GM23338 (cell line): ENCODE results near the gene NPW. TPM values are rescaled to one million over a fixed set of nuclear protein-coding genes. Genes with fewer than 3 reads are reported as not detected.

Experiments used
- ATAC-seq: fragments of 200-7000 bp; cut with Tn5 transposase; 3 replicates; pipeline ENCODE4 v1.9.1; 2020
- DNase-seq: peaks from one replicate; pipeline ENCODE4 v3.0.0-alpha.2; 2015; ENCODE audit warnings: low spot score
- H2AFZ ChIP-seq: fragments of 200-600 bp; sonication (generic); 2 replicates; pipeline ENCODE4 v1.8.0; 2016; ENCODE audit warnings: antibody characterized with exemption, mild to moderate bottlenecking, moderate library complexity
- H3F3A ChIP-seq: fragments of 200-600 bp; sonication (generic); replicated peaks from 2 replicates; pipeline ENCODE4 v1.8.0; 2017; ENCODE audit warnings: antibody characterized with exemption, mixed run types, low read depth
- H3K27ac ChIP-seq: fragments of 200-600 bp; sonication (generic); 2 replicates; pipeline ENCODE4 v1.6.1; 2016; ENCODE audit warnings: low read depth
- H3K27me3 ChIP-seq: fragments of 200-600 bp; sonication (generic); 2 replicates; pipeline ENCODE4 v1.8.0; 2016; ENCODE audit warnings: mild to moderate bottlenecking, mixed run types, moderate library complexity; ENCODE audit not compliant: insufficient read depth
- H3K36me3 ChIP-seq: fragments of 200-600 bp; sonication (generic); 2 replicates; pipeline ENCODE4 v1.8.0; 2016; ENCODE audit warnings: mild to moderate bottlenecking; ENCODE audit not compliant: insufficient read depth
- H3K4me1 ChIP-seq: fragments of 200-600 bp; sonication (generic); 2 replicates; pipeline ENCODE4 v1.8.0; 2016; ENCODE audit warnings: mild to moderate bottlenecking, moderate library complexity; ENCODE audit not compliant: insufficient read depth
- H3K4me2 ChIP-seq: fragments of 200-600 bp; sonication (generic); 2 replicates; pipeline ENCODE4 v1.7.1; 2017; ENCODE audit warnings: mixed run types
- H3K4me3 ChIP-seq: fragments of 200-600 bp; sonication (generic); 2 replicates; pipeline ENCODE4 v1.6.1; 2016; ENCODE audit warnings: mixed run types
- H3K79me2 ChIP-seq: fragments of 200-600 bp; sonication (generic); replicated peaks from 2 replicates; pipeline ENCODE4 v1.8.0; 2017; ENCODE audit warnings: mild to moderate bottlenecking; ENCODE audit not compliant: insufficient read depth
- H3K9me2 ChIP-seq: fragments of 200-600 bp; sonication (generic); 2 replicates; pipeline ENCODE4 v1.8.0; 2017; ENCODE audit not compliant: insufficient read depth
- H4K20me1 ChIP-seq: fragments of 200-600 bp; sonication (generic); replicated peaks from 2 replicates; pipeline ENCODE4 v1.8.0; 2017; ENCODE audit warnings: mild to moderate bottlenecking; ENCODE audit not compliant: insufficient read depth
- H3K27ac Mint-ChIP-seq: 2 replicates; pipeline ENCODE4 v1.8.0; 2020; ENCODE audit warnings: inconsistent platforms, mild to moderate bottlenecking, moderate library complexity, mixed read lengths
- H3K27me3 Mint-ChIP-seq: 3 replicates; pipeline ENCODE4 v1.8.0; 2022; ENCODE audit warnings: low read depth, mild to moderate bottlenecking, moderate library complexity, mixed read lengths, inconsistent platforms; ENCODE audit not compliant: insufficient read depth, poor library complexity
- H3K36me3 Mint-ChIP-seq: 3 replicates; pipeline ENCODE4 v1.8.0; 2021; ENCODE audit warnings: low read depth, mild to moderate bottlenecking, inconsistent platforms, moderate library complexity, mixed read lengths
- H3K4me1 Mint-ChIP-seq: 3 replicates; pipeline ENCODE4 v1.8.0; 2020; ENCODE audit warnings: mild to moderate bottlenecking, inconsistent platforms, mixed read lengths
- H3K4me3 Mint-ChIP-seq: 3 replicates; pipeline ENCODE4 v1.8.0; 2021; ENCODE audit warnings: moderate library complexity, mild to moderate bottlenecking, inconsistent platforms, mixed read lengths
- H3K9me3 Mint-ChIP-seq: 3 replicates; pipeline ENCODE4 v1.8.0; 2020; ENCODE audit warnings: moderate library complexity, mild to moderate bottlenecking, inconsistent platforms, mixed read lengths
- CTCF ChIP-seq, 2 experiments: fragments of 200-600 bp in 1 of 2; sonication (generic) in 1 of 2; conservative IDR thresholded peaks; 2 replicates each; pipeline versions ENCODE4 v1.5.1 to v1.6.1; 2016 to 2017; ENCODE audit warnings: antibody characterized with exemption in 2 of 2, low read depth in 2 of 2, mild to moderate bottlenecking in 2 of 2, moderate library complexity in 1 of 2
- EZH2 ChIP-seq: fragments of 200-600 bp; sonication (generic); IDR thresholded peaks from one replicate; pipeline ENCODE4 v1.8.0; 2017; ENCODE audit warnings: antibody characterized with exemption, mild to moderate bottlenecking, low read depth; ENCODE audit not compliant: unreplicated experiment
- JUNB ChIP-seq: IDR thresholded peaks from one replicate; pipeline ENCODE4 v1.6.1; 2016; ENCODE audit warnings: antibody characterized with exemption; ENCODE audit not compliant: unreplicated experiment
- ZNF114 ChIP-seq: fragments of 250-450 bp; sonication (Bioruptor Pico); IDR thresholded peaks from 2 replicates; pipeline ENCODE4 v1.5.0; 2020; ENCODE audit warnings: mild to moderate bottlenecking, moderate library complexity
- polyA plus RNA-seq: library from polyadenylated mRNA; unstranded; fragments of >200 nt; fragmentation: Nextera tagmentation; extraction: Ambion mirVana; gene quantifications from 2 replicates; pipeline ENCODE4 v1.2.1, GENCODE V29; 2016
- total RNA-seq: library from RNA; depleted of rRNA; stranded (reverse); fragments of >200 nt; shearing (Covaris generic); gene quantifications from 2 replicates; pipeline ENCODE4 v1.2.3, GENCODE V29; 2014
- TF ChIP-seq, protein P1 (sequence below): IDR thresholded peaks from 2 replicates; pipeline ENCODE4 v1.6.1; 2016; ENCODE audit warnings: antibody characterized with exemption
- TF ChIP-seq, protein P2 (sequence below): fragments of 250-450 bp; sonication (Bioruptor Pico); IDR thresholded peaks from 2 replicates; pipeline ENCODE4 v1.5.0; 2020; ENCODE audit warnings: mild to moderate bottlenecking, moderate library complexity

NPW gene
- total and polyA plus RNA-seq, 2 experiments from 2014 or later = 4.5 to 37.6 TPM

- TF ChIP-seq CTCF (conservative IDR thresholded peaks at IDR 0.05; ENCODE audit: low read depth in 2 of 2) (no peak), JUNB (no peak), ZNF114 (no peak), EZH2 (no peak)
- TF ChIP-seq, protein P1, sequence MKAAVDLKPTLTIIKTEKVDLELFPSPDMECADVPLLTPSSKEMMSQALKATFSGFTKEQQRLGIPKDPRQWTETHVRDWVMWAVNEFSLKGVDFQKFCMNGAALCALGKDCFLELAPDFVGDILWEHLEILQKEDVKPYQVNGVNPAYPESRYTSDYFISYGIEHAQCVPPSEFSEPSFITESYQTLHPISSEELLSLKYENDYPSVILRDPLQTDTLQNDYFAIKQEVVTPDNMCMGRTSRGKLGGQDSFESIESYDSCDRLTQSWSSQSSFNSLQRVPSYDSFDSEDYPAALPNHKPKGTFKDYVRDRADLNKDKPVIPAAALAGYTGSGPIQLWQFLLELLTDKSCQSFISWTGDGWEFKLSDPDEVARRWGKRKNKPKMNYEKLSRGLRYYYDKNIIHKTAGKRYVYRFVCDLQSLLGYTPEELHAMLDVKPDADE = no peak
These were observed 6.1 kb upstream of the NPW start (continued) for GRCh38 chr16:2013527-2013926.

GRCh38 chr16:2015117-2015946 is 4.3 kb upstream of the NPW start:
- H3K4me3 Mint-ChIP-seq = no peak overlapping the region
- H3K27me3 ChIP-seq = peaks cover 26% of the 10 kb centered on the region
- DNase-seq = no peak
- no peaks in the 10 kb centered on the region for H3K9me2 ChIP-seq
- peaks cover 6% of the 10 kb centered on the region for H3F3A ChIP-seq
- H4K20me1 ChIP-seq = no peaks in the 10 kb centered on the region; the same call in 1 of the 2 replicates
- H3K4me2 ChIP-seq = no peak overlapping the region
- no peak overlapping the region for H3K4me3 ChIP-seq
- H3K27ac Mint-ChIP-seq = no peak overlapping the region
- no peaks in the 10 kb centered on the region for H3K9me3 Mint-ChIP-seq
- no peaks in the 10 kb centered on the region for H3K36me3 ChIP-seq
- H3K36me3 Mint-ChIP-seq = no peaks in the 10 kb centered on the region
- H3K79me2 ChIP-seq = no peaks in the 10 kb centered on the region
- H3K27me3 Mint-ChIP-seq = peaks cover 26% of the 10 kb centered on the region
- TF ChIP-seq, protein P2, sequence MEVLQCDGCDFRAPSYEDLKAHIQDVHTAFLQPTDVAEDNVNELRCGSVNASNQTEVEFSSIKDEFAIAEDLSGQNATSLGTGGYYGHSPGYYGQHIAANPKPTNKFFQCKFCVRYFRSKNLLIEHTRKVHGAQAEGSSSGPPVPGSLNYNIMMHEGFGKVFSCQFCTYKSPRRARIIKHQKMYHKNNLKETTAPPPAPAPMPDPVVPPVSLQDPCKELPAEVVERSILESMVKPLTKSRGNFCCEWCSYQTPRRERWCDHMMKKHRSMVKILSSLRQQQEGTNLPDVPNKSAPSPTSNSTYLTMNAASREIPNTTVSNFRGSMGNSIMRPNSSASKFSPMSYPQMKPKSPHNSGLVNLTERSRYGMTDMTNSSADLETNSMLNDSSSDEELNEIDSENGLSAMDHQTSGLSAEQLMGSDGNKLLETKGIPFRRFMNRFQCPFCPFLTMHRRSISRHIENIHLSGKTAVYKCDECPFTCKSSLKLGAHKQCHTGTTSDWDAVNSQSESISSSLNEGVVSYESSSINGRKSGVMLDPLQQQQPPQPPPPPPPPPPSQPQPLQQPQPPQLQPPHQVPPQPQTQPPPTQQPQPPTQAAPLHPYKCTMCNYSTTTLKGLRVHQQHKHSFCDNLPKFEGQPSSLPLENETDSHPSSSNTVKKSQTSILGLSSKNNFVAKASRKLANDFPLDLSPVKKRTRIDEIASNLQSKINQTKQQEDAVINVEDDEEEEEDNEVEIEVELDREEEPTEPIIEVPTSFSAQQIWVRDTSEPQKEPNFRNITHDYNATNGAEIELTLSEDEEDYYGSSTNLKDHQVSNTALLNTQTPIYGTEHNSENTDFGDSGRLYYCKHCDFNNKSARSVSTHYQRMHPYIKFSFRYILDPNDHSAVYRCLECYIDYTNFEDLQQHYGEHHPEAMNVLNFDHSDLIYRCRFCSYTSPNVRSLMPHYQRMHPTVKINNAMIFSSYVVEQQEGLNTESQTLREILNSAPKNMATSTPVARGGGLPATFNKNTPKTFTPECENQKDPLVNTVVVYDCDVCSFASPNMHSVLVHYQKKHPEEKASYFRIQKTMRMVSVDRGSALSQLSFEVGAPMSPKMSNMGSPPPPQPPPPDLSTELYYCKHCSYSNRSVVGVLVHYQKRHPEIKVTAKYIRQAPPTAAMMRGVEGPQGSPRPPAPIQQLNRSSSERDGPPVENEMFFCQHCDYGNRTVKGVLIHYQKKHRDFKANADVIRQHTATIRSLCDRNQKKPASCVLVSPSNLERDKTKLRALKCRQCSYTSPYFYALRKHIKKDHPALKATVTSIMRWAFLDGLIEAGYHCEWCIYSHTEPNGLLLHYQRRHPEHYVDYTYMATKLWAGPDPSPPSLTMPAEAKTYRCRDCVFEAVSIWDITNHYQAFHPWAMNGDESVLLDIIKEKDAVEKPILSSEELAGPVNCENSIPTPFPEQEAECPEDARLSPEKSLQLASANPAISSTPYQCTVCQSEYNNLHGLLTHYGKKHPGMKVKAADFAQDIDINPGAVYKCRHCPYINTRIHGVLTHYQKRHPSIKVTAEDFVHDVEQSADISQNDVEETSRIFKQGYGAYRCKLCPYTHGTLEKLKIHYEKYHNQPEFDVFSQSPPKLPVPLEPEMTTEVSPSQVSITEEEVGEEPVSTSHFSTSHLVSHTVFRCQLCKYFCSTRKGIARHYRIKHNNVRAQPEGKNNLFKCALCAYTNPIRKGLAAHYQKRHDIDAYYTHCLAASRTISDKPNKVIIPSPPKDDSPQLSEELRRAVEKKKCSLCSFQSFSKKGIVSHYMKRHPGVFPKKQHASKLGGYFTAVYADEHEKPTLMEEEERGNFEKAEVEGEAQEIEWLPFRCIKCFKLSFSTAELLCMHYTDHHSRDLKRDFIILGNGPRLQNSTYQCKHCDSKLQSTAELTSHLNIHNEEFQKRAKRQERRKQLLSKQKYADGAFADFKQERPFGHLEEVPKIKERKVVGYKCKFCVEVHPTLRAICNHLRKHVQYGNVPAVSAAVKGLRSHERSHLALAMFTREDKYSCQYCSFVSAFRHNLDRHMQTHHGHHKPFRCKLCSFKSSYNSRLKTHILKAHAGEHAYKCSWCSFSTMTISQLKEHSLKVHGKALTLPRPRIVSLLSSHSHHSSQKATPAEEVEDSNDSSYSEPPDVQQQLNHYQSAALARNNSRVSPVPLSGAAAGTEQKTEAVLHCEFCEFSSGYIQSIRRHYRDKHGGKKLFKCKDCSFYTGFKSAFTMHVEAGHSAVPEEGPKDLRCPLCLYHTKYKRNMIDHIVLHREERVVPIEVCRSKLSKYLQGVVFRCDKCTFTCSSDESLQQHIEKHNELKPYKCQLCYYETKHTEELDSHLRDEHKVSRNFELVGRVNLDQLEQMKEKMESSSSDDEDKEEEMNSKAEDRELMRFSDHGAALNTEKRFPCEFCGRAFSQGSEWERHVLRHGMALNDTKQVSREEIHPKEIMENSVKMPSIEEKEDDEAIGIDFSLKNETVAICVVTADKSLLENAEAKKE (CRISPR knock-in tag) = no peak
- no peak overlapping the region for H3K27ac ChIP-seq
- H2AFZ ChIP-seq = no peak overlapping the region
- H3K4me1 ChIP-seq = peaks cover 2% of the 10 kb centered on the region; the same call in 1 of the 2 replicates
- no peak for ATAC-seq
- peaks cover 1% of the 10 kb centered on the region; the same call in 1 of the 3 replicates for H3K4me1 Mint-ChIP-seq
